Cardiac fibroblast (primary cell): ENCODE data around the gene FIGN.

ENCODE experiments used
- DNase-seq, 2 donors: peaks; one replicate each; pipeline versions ENCODE4 v3.0.0 to v3.0.0-alpha.2; 2010; ENCODE audit warnings: low read depth in 2 of 2
- H3K4me3 ChIP-seq, 2 donors: replicated peaks in 1 of 2; 1 replicate in 1 of 2; 2 replicates in 1 of 2; pipeline ENCODE4 v1.5.1; 2011; ENCODE audit warnings: low read depth in 2 of 2, low read length in 2 of 2, mild to moderate bottlenecking in 2 of 2, moderate library complexity in 1 of 2
- CTCF ChIP-seq: IDR thresholded peaks from one replicate; pipeline ENCODE4 v1.5.1; 2011; ENCODE audit warnings: low read depth, mild to moderate bottlenecking, low read length, inconsistent platforms

FIGN gene

GRCh38 chr2:163733956-163734355 is 1.9 kb downstream of the FIGN start:
- peak in 1 of 2 donors; percentile 19 for DNase-seq
- TF ChIP-seq CTCF = no peak
- peak overlapping the region; percentile 22 to 59 for H3K4me3 ChIP-seq

- peak in 1 of 2 donors; percentile 55 for DNase-seq
- H3K4me3 ChIP-seq = peak overlapping the region; percentile 22 to 59
- TF ChIP-seq CTCF = no peak
Observed at GRCh38 chr2:163733301-163733938, 2.4 kb downstream of the FIGN start.

- DNase-seq = peak in 1 of 2 donors; percentile 50
- peak overlapping the region in 1 of 2 donors; percentile 59 for H3K4me3 ChIP-seq
- TF ChIP-seq CTCF = no peak
Observed at GRCh38 chr2:163732727-163733126, 3.1 kb downstream of the FIGN start.

GRCh38 chr2:163731735-163732134 is 4.1 kb downstream of the FIGN start:
- no peak for TF ChIP-seq CTCF
- no peak overlapping the region for H3K4me3 ChIP-seq
- DNase-seq = peak in 1 of 2 donors; percentile 42

- DNase-seq = no peak
- TF ChIP-seq CTCF = no peak
- no peak overlapping the region for H3K4me3 ChIP-seq
Observed at GRCh38 chr2:163730556-163730955, 5.3 kb downstream of the FIGN start.

- no peak for DNase-seq
- TF ChIP-seq CTCF = no peak
- H3K4me3 ChIP-seq = no peak overlapping the region
Observed at GRCh38 chr2:163729636-163730273, 6.1 kb downstream of the FIGN start.
